PC-3 (cell line): ENCODE data around the gene COL25A1. TPM values are rescaled to one million over a fixed set of nuclear protein-coding genes. Genes with fewer than 3 reads are reported as not detected.

Experiments
- ATAC-seq: fragments of 200-7000 bp; cut with Tn5 transposase; 2 replicates; pipeline ENCODE4 v1.9.1; 2020; ENCODE audit warnings: mild to moderate bottlenecking, moderate library complexity
- BruUV-seq: library from RNA; stranded (reverse); fragments of 400-500 nt; replicated peaks from 2 replicates; lab custom pipeline; 2021; lab: Mats Ljungman, UMichigan
- CTCF ChIA-PET: fragments of 300-600 bp; sonication (Branson Sonifier 250); formaldehyde crosslinking; loops from one replicate; lab custom pipeline; 2022; ENCODE audit warnings: antibody characterized with exemption; lab: Charles Lee
- POLR2A ChIA-PET: fragments of 300-600 bp; sonication (Branson Sonifier 250); formaldehyde crosslinking; loops from one replicate; lab custom pipeline; 2022; ENCODE audit warnings: antibody characterized with exemption; ENCODE audit not compliant: unreplicated experiment; lab: Charles Lee
- DNase-seq: peaks from one replicate; pipeline ENCODE4 v3.0.0-alpha.2; 2015
- H2AFZ ChIP-seq: fragments of 300-600 bp; sonication (generic); 2 replicates; pipeline ENCODE4 v1.6.0; 2016; ENCODE audit warnings: antibody characterized with exemption, low read length
- H3F3A ChIP-seq: fragments of 300-600 bp; sonication (generic); one replicate; pipeline ENCODE4 v1.6.0; 2017; ENCODE audit warnings: antibody characterized with exemption, low read length, control low read depth, mild to moderate bottlenecking; ENCODE audit not compliant: unreplicated experiment
- H3K27ac ChIP-seq: fragments of 300-600 bp; sonication (generic); 2 replicates; pipeline ENCODE4 v1.5.1; 2016; ENCODE audit warnings: mild to moderate bottlenecking, low read length
- H3K27me3 ChIP-seq: fragments of 300-600 bp; sonication (generic); 2 replicates; pipeline ENCODE4 v1.6.1; 2016; ENCODE audit warnings: low read length, mixed read lengths
- H3K36me3 ChIP-seq: fragments of 300-600 bp; sonication (generic); 2 replicates; pipeline ENCODE4 v1.6.1; 2016; ENCODE audit warnings: low read depth, mixed run types, low read length, mixed read lengths
- H3K4me1 ChIP-seq: fragments of 300-600 bp; sonication (generic); 2 replicates; pipeline ENCODE4 v1.5.1; 2016; ENCODE audit warnings: low read length; ENCODE audit not compliant: insufficient read depth
- H3K4me2 ChIP-seq: fragments of 300-600 bp; sonication (generic); 2 replicates; pipeline ENCODE4 v1.6.0; 2016; ENCODE audit warnings: low read length
- H3K4me3 ChIP-seq: fragments of 300-600 bp; sonication (generic); 2 replicates; pipeline ENCODE4 v1.5.1; 2016; ENCODE audit warnings: mild to moderate bottlenecking, low read length, mixed read lengths
- H3K79me2 ChIP-seq: fragments of 300-600 bp; sonication (generic); 2 replicates; pipeline ENCODE4 v1.6.1; 2017; ENCODE audit warnings: low read length, mixed read lengths
- H3K9ac ChIP-seq: fragments of 300-600 bp; sonication (generic); 2 replicates; pipeline ENCODE4 v1.6.0; 2016; ENCODE audit warnings: mild to moderate bottlenecking, low read length
- H3K9me2 ChIP-seq: fragments of 300-600 bp; sonication (generic); replicated peaks from 2 replicates; pipeline ENCODE4 v1.6.1; 2016; ENCODE audit warnings: mixed run types, low read length, mixed read lengths
- H3K9me3 ChIP-seq: fragments of 300-600 bp; sonication (generic); 2 replicates; pipeline ENCODE4 v1.6.1; 2016; ENCODE audit warnings: low read length, mixed read lengths
- H4K20me1 ChIP-seq: fragments of 300-600 bp; sonication (generic); 2 replicates; pipeline ENCODE4 v1.6.1; 2016; ENCODE audit warnings: low read length, mixed read lengths
- EZH2 ChIP-seq: fragments of 300-600 bp; sonication (generic); IDR thresholded peaks from one replicate; pipeline ENCODE4 v1.6.1; 2017; ENCODE audit warnings: antibody characterized with exemption, mild to moderate bottlenecking, low read length; ENCODE audit not compliant: unreplicated experiment
- EZH2phosphoT487 ChIP-seq: fragments of 300-600 bp; sonication (generic); IDR thresholded peaks from 2 replicates; pipeline ENCODE4 v1.6.1; 2018; ENCODE audit warnings: mild to moderate bottlenecking, antibody characterized with exemption, low read length, borderline replicate concordance
- intact Hi-C: fragments of 100-400 bp; cut with micrococcal nuclease; formaldehyde crosslinking; loops from 2 replicates; pipeline ENCODE4 v1.9.0; 2023
- total RNA-seq: library from RNA; depleted of rRNA; stranded (reverse); fragments of >200 nt; gene quantifications from 2 replicates; pipeline ENCODE4 v1.2.3, GENCODE V29; 2014
- TF ChIP-seq, protein P1 (sequence below): fragments of 300-600 bp; sonication (generic); conservative IDR thresholded peaks from 2 replicates; pipeline ENCODE4 v1.5.1; 2017; ENCODE audit warnings: antibody characterized with exemption, low read depth, mild to moderate bottlenecking, low read length

COL25A1 gene
- total RNA-seq, 1 experiment from 2014 or later, result not detected

DNA sequence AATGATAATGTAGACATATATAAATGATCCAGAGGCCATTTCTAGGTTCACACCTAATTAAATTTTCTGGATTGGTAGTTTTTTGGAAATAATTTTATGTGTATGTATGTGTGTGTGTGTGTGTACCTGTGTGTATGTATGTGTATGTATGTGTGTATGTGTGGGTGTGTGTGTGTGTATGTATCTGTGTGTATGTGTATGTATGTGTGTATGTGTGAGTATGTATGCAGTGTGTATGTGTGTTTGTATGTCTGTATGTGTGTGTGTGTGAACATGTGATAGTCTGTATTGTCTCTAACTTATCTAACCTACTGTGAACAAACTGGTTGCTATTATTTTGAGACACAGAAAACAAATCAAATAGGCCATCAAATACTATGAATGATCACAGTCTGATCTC lies 152.6 kb downstream of the COL25A1 start:
- H3K4me3 ChIP-seq, result no peak overlapping the region
- no peaks in the 10 kb centered on the region for H3K9me2 ChIP-seq
- H3K4me1 ChIP-seq, result no peaks in the 10 kb centered on the region
- H3K27ac ChIP-seq, result no peak overlapping the region
- intact Hi-C loops, result no loop called here
- H3K9ac ChIP-seq, result no peak overlapping the region
- BruUV-seq, result no TSS peak
- ATAC-seq, result no peak
- no peaks in the 10 kb centered on the region for H3K36me3 ChIP-seq
- no peaks in the 10 kb centered on the region for H3K79me2 ChIP-seq
- no peak for DNase-seq
- H3K9me3 ChIP-seq, result no peaks in the 10 kb centered on the region
- no peaks in the 10 kb centered on the region for H3F3A ChIP-seq
- no peak for TF ChIP-seq EZH2phosphoT487
- TF ChIP-seq, protein P1, sequence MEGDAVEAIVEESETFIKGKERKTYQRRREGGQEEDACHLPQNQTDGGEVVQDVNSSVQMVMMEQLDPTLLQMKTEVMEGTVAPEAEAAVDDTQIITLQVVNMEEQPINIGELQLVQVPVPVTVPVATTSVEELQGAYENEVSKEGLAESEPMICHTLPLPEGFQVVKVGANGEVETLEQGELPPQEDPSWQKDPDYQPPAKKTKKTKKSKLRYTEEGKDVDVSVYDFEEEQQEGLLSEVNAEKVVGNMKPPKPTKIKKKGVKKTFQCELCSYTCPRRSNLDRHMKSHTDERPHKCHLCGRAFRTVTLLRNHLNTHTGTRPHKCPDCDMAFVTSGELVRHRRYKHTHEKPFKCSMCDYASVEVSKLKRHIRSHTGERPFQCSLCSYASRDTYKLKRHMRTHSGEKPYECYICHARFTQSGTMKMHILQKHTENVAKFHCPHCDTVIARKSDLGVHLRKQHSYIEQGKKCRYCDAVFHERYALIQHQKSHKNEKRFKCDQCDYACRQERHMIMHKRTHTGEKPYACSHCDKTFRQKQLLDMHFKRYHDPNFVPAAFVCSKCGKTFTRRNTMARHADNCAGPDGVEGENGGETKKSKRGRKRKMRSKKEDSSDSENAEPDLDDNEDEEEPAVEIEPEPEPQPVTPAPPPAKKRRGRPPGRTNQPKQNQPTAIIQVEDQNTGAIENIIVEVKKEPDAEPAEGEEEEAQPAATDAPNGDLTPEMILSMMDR, result no peak
- no peak for TF ChIP-seq EZH2
- ChIA-PET CTCF (no interaction called here), POLR2A (no interaction called here)
- no peak overlapping the region for H3K4me2 ChIP-seq
- H2AFZ ChIP-seq, result no peak overlapping the region
- peaks cover 16% of the 10 kb centered on the region; the same call in 1 of the 2 replicates for H3K27me3 ChIP-seq
- H4K20me1 ChIP-seq, result no peaks in the 10 kb centered on the region

GRCh38 chr4:109148577-109149075 lies 153.8 kb downstream of the COL25A1 start:
- Histone ChIP-seq H3K27ac (no peak overlapping the region), H3K9me3 (no peaks in the 10 kb centered on the region), H3K4me2 (no peak overlapping the region), H4K20me1 (no peaks in the 10 kb centered on the region), H3K36me3 (no peaks in the 10 kb centered on the region), H3K79me2 (no peaks in the 10 kb centered on the region), H2AFZ (no peak overlapping the region), H3F3A (no peaks in the 10 kb centered on the region), H3K9me2 (no peaks in the 10 kb centered on the region), H3K4me3 (no peak overlapping the region), H3K27me3 (peaks cover 16% of the 10 kb centered on the region; the same call in 1 of the 2 replicates), H3K4me1 (no peaks in the 10 kb centered on the region), H3K9ac (no peak overlapping the region)
- CTCF ChIA-PET, result no interaction called here
- no peak for DNase-seq
- BruUV-seq, result no TSS peak
- TF ChIP-seq EZH2phosphoT487 (no peak), EZH2 (no peak)
- TF ChIP-seq, protein P1, result no peak
- intact Hi-C loops, result no loop called here
- no peak for ATAC-seq
- POLR2A ChIA-PET, result no interaction called here

GRCh38 chr4:109147135-109147534 lies 155.3 kb downstream of the COL25A1 start:
- no peak for TF ChIP-seq EZH2
- TF ChIP-seq EZH2phosphoT487, result no peak
- TF ChIP-seq, protein P1, result no peak
- H3K9me3 ChIP-seq, result no peaks in the 10 kb centered on the region
- H3K9ac ChIP-seq, result no peak overlapping the region
- H3K9me2 ChIP-seq, result no peaks in the 10 kb centered on the region
- no peak overlapping the region for H3K27ac ChIP-seq
- no peaks in the 10 kb centered on the region for H3F3A ChIP-seq
- no peak overlapping the region for H3K4me3 ChIP-seq
- no TSS peak for BruUV-seq
- no peaks in the 10 kb centered on the region for H3K36me3 ChIP-seq
- H3K4me1 ChIP-seq, result no peaks in the 10 kb centered on the region
- intact Hi-C loops, result no loop called here
- CTCF ChIA-PET, result no interaction called here
- POLR2A ChIA-PET, result no interaction called here
- ATAC-seq, result no peak
- no peaks in the 10 kb centered on the region for H4K20me1 ChIP-seq
- no peak overlapping the region for H2AFZ ChIP-seq
- H3K27me3 ChIP-seq, result peaks cover 16% of the 10 kb centered on the region; the same call in 1 of the 2 replicates
- no peak overlapping the region for H3K4me2 ChIP-seq
- H3K79me2 ChIP-seq, result no peaks in the 10 kb centered on the region
- no peak for DNase-seq
